Calu3 (cell line): Measurements from ENCODE around the gene PADI1. TPM values are rescaled to one million over a fixed set of nuclear protein-coding genes. Genes with fewer than 3 reads are reported as not detected.

Source experiments
- BruUV-seq: library from RNA; stranded (reverse); fragments of 400-500 nt; replicated peaks from 2 replicates; lab custom pipeline; 2021; lab: Mats Ljungman, UMichigan
- CTCF ChIA-PET: fragments of 300-600 bp; sonication (Branson Sonifier 250); formaldehyde crosslinking; loops from one replicate; lab custom pipeline; 2022; ENCODE audit warnings: antibody characterized with exemption; lab: Charles Lee
- DNase-seq: peaks from one replicate; pipeline ENCODE4 v3.0.0; 2022
- H3K27ac Mint-ChIP-seq: one replicate; pipeline ENCODE4 v1.8.0; 2022; ENCODE audit warnings: mixed read lengths; ENCODE audit not compliant: unreplicated experiment
- H3K27me3 Mint-ChIP-seq: one replicate; pipeline ENCODE4 v1.8.0; 2022; ENCODE audit warnings: mixed read lengths; ENCODE audit not compliant: unreplicated experiment
- H3K36me3 Mint-ChIP-seq: one replicate; pipeline ENCODE4 v1.8.0; 2022; ENCODE audit warnings: mild to moderate bottlenecking, moderate library complexity, mixed read lengths; ENCODE audit not compliant: insufficient read depth, unreplicated experiment
- H3K4me1 Mint-ChIP-seq: one replicate; pipeline ENCODE4 v1.8.0; 2022; ENCODE audit warnings: mild to moderate bottlenecking, low read depth, mixed read lengths; ENCODE audit not compliant: unreplicated experiment
- H3K4me3 Mint-ChIP-seq: one replicate; pipeline ENCODE4 v1.8.0; 2022; ENCODE audit warnings: mild to moderate bottlenecking, low read depth, moderate library complexity, mixed read lengths; ENCODE audit not compliant: unreplicated experiment
- H3K9me3 Mint-ChIP-seq: one replicate; pipeline ENCODE4 v1.8.0; 2022; ENCODE audit warnings: low read depth, mixed read lengths; ENCODE audit not compliant: unreplicated experiment
- CTCF ChIP-seq: fragments of 200-600 bp; IDR thresholded peaks from one replicate; pipeline ENCODE4 v1.8.0; 2022; ENCODE audit warnings: antibody characterized with exemption; ENCODE audit not compliant: unreplicated experiment
- intact Hi-C: fragments of 100-400 bp; cut with micrococcal nuclease; formaldehyde crosslinking; loops from one replicate; pipeline ENCODE4 v1.10.0; 2022; ENCODE audit not compliant: unreplicated experiment
- total RNA-seq: library from RNA; stranded (reverse); gene quantifications from 2 replicates; pipeline ENCODE4 v1.2.3, GENCODE V29; 2022

Gene PADI1
- total RNA-seq, 1 experiment from 2014 or later, result 2.3 TPM

GRCh38 chr1:17194615-17195528 lies 10.1 kb upstream of the PADI1 start:
- no peak for DNase-seq
- H3K4me3 Mint-ChIP-seq, result no peak overlapping the region
- no peak for TF ChIP-seq CTCF
- H3K27ac Mint-ChIP-seq, result no peak overlapping the region
- no TSS peak for BruUV-seq
- intact Hi-C loops, result no loop called here
- H3K4me1 Mint-ChIP-seq, result peaks cover 30% of the 10 kb centered on the region
- peaks cover 4% of the 10 kb centered on the region for H3K9me3 Mint-ChIP-seq
- no peaks in the 10 kb centered on the region for H3K27me3 Mint-ChIP-seq
- CTCF ChIA-PET, result no interaction called here
- H3K36me3 Mint-ChIP-seq, result peaks cover 12% of the 10 kb centered on the region

- no peak for TF ChIP-seq CTCF
- Mint-ChIP-seq H3K9me3 (peaks cover 4% of the 10 kb centered on the region), H3K27me3 (no peaks in the 10 kb centered on the region), H3K36me3 (peaks cover 6% of the 10 kb centered on the region), H3K27ac (no peak overlapping the region), H3K4me1 (peaks cover 32% of the 10 kb centered on the region), H3K4me3 (no peak overlapping the region)
- no peak for DNase-seq
- BruUV-seq, result no TSS peak
- CTCF ChIA-PET, result no interaction called here
- intact Hi-C loops, result no loop called here
Observed at GRCh38 chr1:17195731-17196130, 9.2 kb upstream of the PADI1 start.

- no peak for TF ChIP-seq CTCF
- H3K4me1 Mint-ChIP-seq, result peaks cover 38% of the 10 kb centered on the region
Observed at GRCh38 chr1:17196496-17197185, 8.3 kb upstream of the PADI1 start.

GRCh38 chr1:17197696-17198095 lies 7.2 kb upstream of the PADI1 start:
- DNase-seq, result no peak
- Mint-ChIP-seq H3K9me3 (no peaks in the 10 kb centered on the region), H3K27me3 (no peaks in the 10 kb centered on the region), H3K36me3 (peaks cover 16% of the 10 kb centered on the region), H3K4me3 (no peak overlapping the region), H3K27ac (no peak overlapping the region), H3K4me1 (peaks cover 42% of the 10 kb centered on the region)
- CTCF ChIA-PET, result no interaction called here
- intact Hi-C loops, result no loop called here
- TF ChIP-seq CTCF, result no peak
- no TSS peak for BruUV-seq

More at GRCh38 chr1:17196496-17197185, 8.3 kb upstream of the PADI1 start:
- intact Hi-C loops, result no loop called here
- CTCF ChIA-PET, result no interaction called here
- Mint-ChIP-seq H3K36me3 (peaks cover 15% of the 10 kb centered on the region), H3K27ac (no peak overlapping the region), H3K9me3 (peaks cover 3% of the 10 kb centered on the region), H3K4me3 (no peak overlapping the region), H3K27me3 (no peaks in the 10 kb centered on the region)
- DNase-seq, result no peak
- no TSS peak for BruUV-seq
